A549 (cell line): ENCODE data around the gene CLDN18. TPM values are rescaled to one million over a fixed set of nuclear protein-coding genes. Genes with fewer than 3 reads are reported as not detected.

Experiments
- ATAC-seq, 2 experiments: fragments of 200-7000 bp in 1 of 2; fragments of >200 bp in 1 of 2; cut with Nextera tagmentation in 1 of 2; cut with Tn5 transposase in 1 of 2; 3 replicates each; pipeline versions ENCODE4 v1.8.0 to v1.9.1; 2018 to 2020; ENCODE audit warnings: mild to moderate bottlenecking in 1 of 2, moderate library complexity in 1 of 2
- CTCF ChIA-PET: fragments of 300-600 bp; sonication (Branson Sonifier 250); formaldehyde crosslinking; extraction: SDS; loops from one replicate; lab custom pipeline; 2021; ENCODE audit warnings: antibody characterized with exemption, inconsistent platforms; lab: Yijun Ruan, JAX
- POLR2A ChIA-PET: fragments of 350-600 bp; formaldehyde crosslinking; extraction: SDS; loops from one replicate; lab custom pipeline; 2021; ENCODE audit warnings: antibody characterized with exemption, inconsistent platforms; lab: Yijun Ruan, JAX
- DNase-seq, 2 experiments: peaks; one replicate each; pipeline versions ENCODE4 v3.0.0 to v3.0.0-alpha.2; 2011 to 2016; ENCODE audit warnings: low read depth in 1 of 2, low spot score in 1 of 2
- FAIRE-seq: peaks from 2 replicates; lab custom pipeline; 2011; peaks lifted over from hg19 to GRCh38; lab: Jason Lieb, UNC
- H3K27ac ChIP-seq, 2 experiments: fragments of >200 bp; sonication (Bioruptor Twin); formaldehyde crosslinking; 3 replicates each; pipeline ENCODE4 v1.5.1; 2016 to 2017
- H3K4me1 ChIP-seq: fragments of >200 bp; sonication (Bioruptor Twin); formaldehyde crosslinking; 3 replicates; pipeline ENCODE4 v1.6.1; 2016
- H3K4me2 ChIP-seq: fragments of >200 bp; sonication (Bioruptor Twin); formaldehyde crosslinking; 3 replicates; pipeline ENCODE4 v1.6.1; 2016
- H3K4me3 ChIP-seq: fragments of >200 bp; sonication (Bioruptor Twin); formaldehyde crosslinking; 3 replicates; pipeline ENCODE4 v1.5.1; 2016
- H3K9me3 ChIP-seq: fragments of >200 bp; sonication (Bioruptor Twin); formaldehyde crosslinking; 3 replicates; pipeline ENCODE4 v1.6.1; 2016
- CBX8 ChIP-seq: fragments of 200-600 bp; sonication (generic); IDR thresholded peaks from 2 replicates; pipeline ENCODE4 v1.6.1; 2016
- CHD4 ChIP-seq: fragments of 200-600 bp; sonication (generic); IDR thresholded peaks from 2 replicates; pipeline ENCODE4 v1.6.1; 2016; ENCODE audit warnings: antibody characterized with exemption, mild to moderate bottlenecking, borderline replicate concordance
- CTCF ChIP-seq: fragments of >200 bp; sonication (Bioruptor Twin); formaldehyde crosslinking; IDR thresholded peaks from 3 replicates; pipeline ENCODE4 v1.5.1; 2016
- EHF ChIP-seq: fragments of 250-450 bp; sonication (Bioruptor Pico); IDR thresholded peaks from 2 replicates; pipeline ENCODE4 v1.5.0; 2020; ENCODE audit warnings: mild to moderate bottlenecking
- EHMT2 ChIP-seq: fragments of 200-600 bp; sonication (generic); IDR thresholded peaks from 2 replicates; pipeline ENCODE4 v1.6.1; 2016; ENCODE audit warnings: antibody characterized with exemption, low read depth, mild to moderate bottlenecking, moderate library complexity
- ELK1 ChIP-seq: fragments of 150-350 bp; IDR thresholded peaks from 2 replicates; pipeline ENCODE4 v1.6.1; 2014; ENCODE audit warnings: low read depth, mild to moderate bottlenecking, low read length
- HOXB13 ChIP-seq: fragments of 250-450 bp; sonication (Bioruptor Pico); IDR thresholded peaks from 2 replicates; pipeline ENCODE4 v1.5.0; 2020; ENCODE audit warnings: low read depth, mild to moderate bottlenecking, moderate library complexity
- JUNB ChIP-seq: fragments of >200 bp; sonication (Bioruptor Twin); formaldehyde crosslinking; IDR thresholded peaks from 2 replicates; pipeline ENCODE4 v1.6.1; 2016
- KDM5A ChIP-seq: fragments of 200-600 bp; sonication (generic); IDR thresholded peaks from 2 replicates; pipeline ENCODE4 v1.6.1; 2016; ENCODE audit warnings: antibody characterized with exemption, mild to moderate bottlenecking
- NFE2L2 ChIP-seq: fragments of 150-350 bp; conservative IDR thresholded peaks from 2 replicates; pipeline ENCODE4 v1.6.1; 2014; ENCODE audit warnings: low read length
- RAD21 ChIP-seq, 2 experiments: fragments of >200 bp in 1 of 2; sonication (Bioruptor Twin) in 1 of 2; formaldehyde crosslinking in 1 of 2; IDR thresholded peaks in 1 of 2; conservative IDR thresholded peaks in 1 of 2; 2 replicates in 1 of 2; 3 replicates in 1 of 2; pipeline ENCODE4 v1.6.1; 2012 to 2018; ENCODE audit warnings: inconsistent platforms in 1 of 2
- RNF2 ChIP-seq: fragments of 200-600 bp; sonication (generic); IDR thresholded peaks from 2 replicates; pipeline ENCODE4 v1.6.1; 2016; ENCODE audit warnings: low read depth, mild to moderate bottlenecking, antibody characterized with exemption, moderate library complexity, borderline replicate concordance
- TP53 ChIP-seq: fragments of 250-450 bp; sonication (Bioruptor Pico); IDR thresholded peaks from 2 replicates; pipeline ENCODE4 v1.5.0; 2021; ENCODE audit warnings: mild to moderate bottlenecking, moderate library complexity
- WGBS: methylation state at CpG from one replicate; pipeline ENCODE4 v1.1.6; 2017; ENCODE audit errors: missing lambda C conversion rate; 5-methylcytosine and 5-hydroxymethylcytosine counted together
- polyA plus RNA-seq, 4 experiments: library from polyadenylated mRNA; depleted of rRNA in 3 of 4; stranded (reverse); fragments of >200 nt; fragmentation: RNase III in 1 of 4; extraction: RNeasy Plus Mini Kit Qiagen cat#74134 plus additional on column Dnase treatment in 1 of 4; gene quantifications; 2 replicates in 3 of 4; 3 replicates in 1 of 4; pipeline ENCODE4 v1.2.3, GENCODE V29; 2011 to 2017
- TF ChIP-seq, protein P1 (sequence below): IDR thresholded peaks from 2 replicates; pipeline ENCODE4 v1.6.1; 2012
- TF ChIP-seq, protein P2 (sequence below): fragments of >200 bp; sonication (Bioruptor Twin); formaldehyde crosslinking; IDR thresholded peaks from 3 replicates; pipeline ENCODE4 v1.6.1; 2016
- TF ChIP-seq, protein P3 (sequence below): fragments of 200-600 bp; sonication (generic); IDR thresholded peaks from 2 replicates; pipeline ENCODE4 v1.6.1; 2016; ENCODE audit warnings: antibody characterized with exemption, mild to moderate bottlenecking, moderate library complexity

Gene CLDN18
- polyA plus RNA-seq, 2 of the 4 experiments (the other 2 are of a cell fraction) = not detected

GRCh38 chr3:138012526-138012925 is 2.6 kb downstream of the CLDN18 start (continued):
- TF ChIP-seq JUNB = no peak
- no peak for TF ChIP-seq NFE2L2
- TF ChIP-seq, protein P1, sequence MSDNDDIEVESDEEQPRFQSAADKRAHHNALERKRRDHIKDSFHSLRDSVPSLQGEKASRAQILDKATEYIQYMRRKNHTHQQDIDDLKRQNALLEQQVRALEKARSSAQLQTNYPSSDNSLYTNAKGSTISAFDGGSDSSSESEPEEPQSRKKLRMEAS = no peak
- TF ChIP-seq, all 56 proteins: peak for 0

DNA sequence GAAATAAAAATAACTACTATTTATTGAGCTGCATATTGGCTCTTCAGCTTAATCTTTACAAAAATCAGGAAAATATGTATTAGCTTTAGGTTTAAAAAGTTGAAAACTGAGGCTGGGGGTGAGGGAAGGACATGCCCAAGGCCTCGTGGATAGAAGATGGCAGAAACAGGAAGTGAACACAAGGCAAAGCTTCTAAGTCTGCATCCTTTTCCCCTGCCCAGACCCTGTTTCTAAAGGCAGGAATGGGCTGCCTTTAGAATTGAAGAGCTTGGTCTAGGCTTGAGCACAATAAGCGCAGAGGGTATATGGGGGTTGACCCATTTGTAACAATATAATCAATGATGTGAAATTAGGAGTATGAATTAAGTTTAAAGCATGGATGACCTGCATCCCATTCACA is 6.1 kb downstream of the CLDN18 start:
- DNase-seq (no peak), FAIRE-seq (no peak), ATAC-seq (no peak)
- 61% methylated on average over 2 of the region's 2 CpGs for WGBS
- no peak overlapping the region for H3K4me3 ChIP-seq
- ChIA-PET CTCF (no interaction called here), POLR2A (no interaction called here)
- no peak overlapping the region for H3K27ac ChIP-seq
- H3K4me2 ChIP-seq = no peak overlapping the region
- no peaks in the 10 kb centered on the region for H3K9me3 ChIP-seq
- no peaks in the 10 kb centered on the region for H3K4me1 ChIP-seq
- no peak for TF ChIP-seq RAD21 (conservative IDR thresholded peaks at IDR 0.05 in 1 of 2, IDR thresholded peaks at IDR 0.05 in 1 of 2)
- TF ChIP-seq, protein P2, sequence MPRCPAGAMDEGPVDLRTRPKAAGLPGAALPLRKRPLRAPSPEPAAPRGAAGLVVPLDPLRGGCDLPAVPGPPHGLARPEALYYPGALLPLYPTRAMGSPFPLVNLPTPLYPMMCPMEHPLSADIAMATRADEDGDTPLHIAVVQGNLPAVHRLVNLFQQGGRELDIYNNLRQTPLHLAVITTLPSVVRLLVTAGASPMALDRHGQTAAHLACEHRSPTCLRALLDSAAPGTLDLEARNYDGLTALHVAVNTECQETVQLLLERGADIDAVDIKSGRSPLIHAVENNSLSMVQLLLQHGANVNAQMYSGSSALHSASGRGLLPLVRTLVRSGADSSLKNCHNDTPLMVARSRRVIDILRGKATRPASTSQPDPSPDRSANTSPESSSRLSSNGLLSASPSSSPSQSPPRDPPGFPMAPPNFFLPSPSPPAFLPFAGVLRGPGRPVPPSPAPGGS = no peak
- no peak for TF ChIP-seq TP53 (CRISPR knock-in tag)
- no peak for TF ChIP-seq CHD4

GRCh38 chr3:138019281-138020069 is 9.5 kb downstream of the CLDN18 start:
- FAIRE-seq (no peak), DNase-seq (no peak), ATAC-seq (no peak)
- WGBS = 68% methylated on average over 3 of the region's 3 CpGs
- Histone ChIP-seq H3K9me3 (no peaks in the 10 kb centered on the region), H3K4me2 (no peak overlapping the region), H3K4me1 (no peaks in the 10 kb centered on the region), H3K4me3 (no peak overlapping the region), H3K27ac (no peak overlapping the region)
- POLR2A ChIA-PET = no interaction called here
- no peak for TF ChIP-seq TP53 (CRISPR knock-in tag)
- CTCF ChIA-PET = no interaction called here

- H3K27ac ChIP-seq = no peak overlapping the region
- POLR2A ChIA-PET = no interaction called here
Observed at GRCh38 chr3:138023754-138024153, 13.8 kb downstream of the CLDN18 start.

DNA sequence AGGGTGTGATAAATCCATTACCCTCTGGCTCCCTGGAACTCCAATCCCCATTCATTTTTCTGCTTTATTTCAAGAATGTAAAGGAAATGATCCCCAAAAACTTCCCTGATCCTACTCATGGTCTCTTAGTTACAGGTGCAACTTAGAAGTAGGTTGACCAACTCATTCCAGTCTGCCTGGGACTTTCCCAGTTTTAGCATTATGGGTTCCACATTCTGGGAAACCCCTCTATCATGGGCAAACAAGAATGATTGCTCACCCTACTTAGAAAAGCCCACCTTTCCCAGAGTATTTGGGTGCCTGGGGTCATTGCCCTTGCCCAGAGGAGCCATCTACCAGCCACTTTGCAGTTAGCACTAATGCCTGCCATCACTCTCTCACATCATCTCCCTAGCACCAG is 15.6 kb downstream of the CLDN18 start:
- no peaks in the 10 kb centered on the region for H3K4me1 ChIP-seq
- no peak overlapping the region for H3K4me2 ChIP-seq
- POLR2A ChIA-PET = no interaction called here
- H3K9me3 ChIP-seq = no peaks in the 10 kb centered on the region
- no peak overlapping the region for H3K27ac ChIP-seq
- no peak overlapping the region for H3K4me3 ChIP-seq
- no peak for DNase-seq
- CTCF ChIA-PET = no interaction called here
- ATAC-seq = no peak
- FAIRE-seq = no peak
- TF ChIP-seq NFE2L2 = no peak
- TF ChIP-seq EHF (CRISPR knock-in tag) = no peak
- TF ChIP-seq, protein P3, sequence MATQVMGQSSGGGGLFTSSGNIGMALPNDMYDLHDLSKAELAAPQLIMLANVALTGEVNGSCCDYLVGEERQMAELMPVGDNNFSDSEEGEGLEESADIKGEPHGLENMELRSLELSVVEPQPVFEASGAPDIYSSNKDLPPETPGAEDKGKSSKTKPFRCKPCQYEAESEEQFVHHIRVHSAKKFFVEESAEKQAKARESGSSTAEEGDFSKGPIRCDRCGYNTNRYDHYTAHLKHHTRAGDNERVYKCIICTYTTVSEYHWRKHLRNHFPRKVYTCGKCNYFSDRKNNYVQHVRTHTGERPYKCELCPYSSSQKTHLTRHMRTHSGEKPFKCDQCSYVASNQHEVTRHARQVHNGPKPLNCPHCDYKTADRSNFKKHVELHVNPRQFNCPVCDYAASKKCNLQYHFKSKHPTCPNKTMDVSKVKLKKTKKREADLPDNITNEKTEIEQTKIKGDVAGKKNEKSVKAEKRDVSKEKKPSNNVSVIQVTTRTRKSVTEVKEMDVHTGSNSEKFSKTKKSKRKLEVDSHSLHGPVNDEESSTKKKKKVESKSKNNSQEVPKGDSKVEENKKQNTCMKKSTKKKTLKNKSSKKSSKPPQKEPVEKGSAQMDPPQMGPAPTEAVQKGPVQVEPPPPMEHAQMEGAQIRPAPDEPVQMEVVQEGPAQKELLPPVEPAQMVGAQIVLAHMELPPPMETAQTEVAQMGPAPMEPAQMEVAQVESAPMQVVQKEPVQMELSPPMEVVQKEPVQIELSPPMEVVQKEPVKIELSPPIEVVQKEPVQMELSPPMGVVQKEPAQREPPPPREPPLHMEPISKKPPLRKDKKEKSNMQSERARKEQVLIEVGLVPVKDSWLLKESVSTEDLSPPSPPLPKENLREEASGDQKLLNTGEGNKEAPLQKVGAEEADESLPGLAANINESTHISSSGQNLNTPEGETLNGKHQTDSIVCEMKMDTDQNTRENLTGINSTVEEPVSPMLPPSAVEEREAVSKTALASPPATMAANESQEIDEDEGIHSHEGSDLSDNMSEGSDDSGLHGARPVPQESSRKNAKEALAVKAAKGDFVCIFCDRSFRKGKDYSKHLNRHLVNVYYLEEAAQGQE = no peak
- TF ChIP-seq EHMT2 = no peak
- no peak for TF ChIP-seq RNF2
- TF ChIP-seq ELK1 = no peak
- TF ChIP-seq KDM5A = no peak

More at GRCh38 chr3:138023754-138024153, 13.8 kb downstream of the CLDN18 start:
- TF ChIP-seq CBX8 = no peak
- no peak for TF ChIP-seq CTCF
- no peak for TF ChIP-seq HOXB13 (CRISPR knock-in tag)
- Histone ChIP-seq H3K4me2 (no peak overlapping the region), H3K4me1 (no peaks in the 10 kb centered on the region), H3K4me3 (no peak overlapping the region), H3K9me3 (no peaks in the 10 kb centered on the region)
- no peak for ATAC-seq
- CTCF ChIA-PET = interaction anchor here (1.3 kb wide), 1 partner anchor 28 kb away, joined by 5 read pairs; no protein-coding TSS in a partner anchor
- 84% methylated on average over 4 of the region's 4 CpGs for WGBS
- no peak for FAIRE-seq
- no peak for DNase-seq
